Measurements from ENCODE around the gene SPTBN4.
"Not testable (repeated sequence)": the region's sequence is repeated elsewhere in the genome, so short reads cannot be mapped to it uniquely, and the experiment has no call there.

The SPTBN4 gene

DNA sequence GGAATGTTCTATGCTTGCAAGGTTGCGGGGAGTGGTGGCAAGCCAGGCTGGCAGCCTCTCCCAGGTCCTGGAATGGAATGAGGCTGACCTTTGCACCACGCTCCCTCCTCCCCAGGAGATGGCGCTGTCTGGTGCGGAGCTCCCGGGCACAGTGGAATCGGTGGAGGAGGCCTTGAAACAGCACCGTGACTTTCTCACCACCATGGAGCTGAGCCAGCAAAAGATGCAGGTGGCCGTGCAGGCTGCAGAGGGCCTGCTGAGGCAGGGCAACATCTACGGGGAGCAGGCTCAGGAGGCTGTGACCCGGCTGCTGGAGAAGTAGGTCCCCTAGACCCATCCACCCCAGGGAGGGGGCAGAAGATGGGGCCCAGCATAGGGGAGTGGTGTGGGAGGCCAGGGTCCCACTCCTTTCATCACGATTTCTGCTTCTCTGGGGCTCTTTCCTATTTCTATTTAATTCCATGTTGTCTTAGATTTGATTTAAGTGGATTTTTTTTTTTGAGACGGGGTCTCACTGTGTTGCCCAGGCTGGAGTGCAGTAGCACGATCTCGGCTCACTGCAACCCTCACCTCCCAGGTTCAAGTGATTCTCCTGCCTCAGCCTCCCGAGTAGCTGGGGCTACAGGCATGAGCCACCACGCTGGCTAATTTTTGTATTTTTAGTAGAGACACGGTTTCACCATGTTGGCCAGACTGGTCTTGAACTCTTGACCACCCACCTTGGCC lies 56.7 kb downstream of the SPTBN4 start:
- Mint-ChIP-seq H3K27me3 (peaks cover 9% of the 10 kb centered on the region), H3K27ac (no peak overlapping the region), H3K4me3 (no peak overlapping the region), H3K9me3 (no peaks in the 10 kb centered on the region), H3K4me1 (peaks cover 7% of the 10 kb centered on the region), H3K36me3 (no peaks in the 10 kb centered on the region)

DNA sequence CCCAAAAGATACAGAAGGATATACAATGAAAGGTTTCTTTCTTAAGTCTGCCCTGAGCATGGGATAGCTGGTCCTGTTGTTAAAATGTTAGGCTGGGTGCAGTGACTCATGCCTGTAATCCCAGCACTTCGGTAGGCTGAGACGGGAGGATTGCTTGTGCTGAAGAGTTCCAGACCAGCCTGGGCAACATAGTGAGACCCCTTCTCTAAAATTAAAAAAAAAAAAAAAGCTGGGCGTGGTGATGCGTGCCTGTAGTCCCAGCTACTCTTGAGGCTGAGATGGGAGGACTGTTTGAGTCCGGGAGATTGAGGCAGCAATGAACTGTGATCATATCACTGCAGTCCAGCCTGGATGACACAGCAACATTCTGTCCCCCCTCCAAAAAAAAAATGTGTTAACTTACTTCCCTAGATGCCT lies 57.3 kb downstream of the SPTBN4 start:
- no peak overlapping the region for H3K27ac Mint-ChIP-seq
- no peak overlapping the region for H3K4me3 Mint-ChIP-seq
- H3K9me3 Mint-ChIP-seq = no peaks in the 10 kb centered on the region
- peaks cover 7% of the 10 kb centered on the region for H3K4me1 Mint-ChIP-seq
- peaks cover 8% of the 10 kb centered on the region for H3K27me3 Mint-ChIP-seq
- H3K36me3 Mint-ChIP-seq = no peaks in the 10 kb centered on the region

DNA sequence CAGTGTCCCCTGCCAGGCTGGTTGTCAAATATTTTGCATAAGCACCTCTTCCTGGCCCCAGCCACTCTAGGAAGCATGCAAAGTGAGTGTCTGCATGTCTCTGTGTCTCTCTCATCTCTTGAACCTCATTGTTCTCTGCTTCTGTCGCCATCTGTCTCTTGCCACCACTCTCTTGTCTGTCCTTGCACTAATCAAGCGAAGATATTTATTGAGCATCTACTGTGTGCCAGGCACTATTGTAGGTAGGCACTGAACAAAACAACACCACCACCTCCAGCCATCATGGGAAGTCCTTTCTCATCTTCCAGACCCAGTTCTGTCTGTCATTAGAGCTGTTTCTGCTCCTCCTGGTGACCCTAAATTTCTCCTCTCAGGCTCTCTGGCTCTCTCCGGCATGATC lies 57.9 kb downstream of the SPTBN4 start:
- H3K27me3 Mint-ChIP-seq = peaks cover 7% of the 10 kb centered on the region
- H3K4me3 Mint-ChIP-seq = no peak overlapping the region
- H3K36me3 Mint-ChIP-seq = no peaks in the 10 kb centered on the region
- H3K4me1 Mint-ChIP-seq = peaks cover 8% of the 10 kb centered on the region
- no peaks in the 10 kb centered on the region for H3K9me3 Mint-ChIP-seq
- no peak overlapping the region for H3K27ac Mint-ChIP-seq

DNA sequence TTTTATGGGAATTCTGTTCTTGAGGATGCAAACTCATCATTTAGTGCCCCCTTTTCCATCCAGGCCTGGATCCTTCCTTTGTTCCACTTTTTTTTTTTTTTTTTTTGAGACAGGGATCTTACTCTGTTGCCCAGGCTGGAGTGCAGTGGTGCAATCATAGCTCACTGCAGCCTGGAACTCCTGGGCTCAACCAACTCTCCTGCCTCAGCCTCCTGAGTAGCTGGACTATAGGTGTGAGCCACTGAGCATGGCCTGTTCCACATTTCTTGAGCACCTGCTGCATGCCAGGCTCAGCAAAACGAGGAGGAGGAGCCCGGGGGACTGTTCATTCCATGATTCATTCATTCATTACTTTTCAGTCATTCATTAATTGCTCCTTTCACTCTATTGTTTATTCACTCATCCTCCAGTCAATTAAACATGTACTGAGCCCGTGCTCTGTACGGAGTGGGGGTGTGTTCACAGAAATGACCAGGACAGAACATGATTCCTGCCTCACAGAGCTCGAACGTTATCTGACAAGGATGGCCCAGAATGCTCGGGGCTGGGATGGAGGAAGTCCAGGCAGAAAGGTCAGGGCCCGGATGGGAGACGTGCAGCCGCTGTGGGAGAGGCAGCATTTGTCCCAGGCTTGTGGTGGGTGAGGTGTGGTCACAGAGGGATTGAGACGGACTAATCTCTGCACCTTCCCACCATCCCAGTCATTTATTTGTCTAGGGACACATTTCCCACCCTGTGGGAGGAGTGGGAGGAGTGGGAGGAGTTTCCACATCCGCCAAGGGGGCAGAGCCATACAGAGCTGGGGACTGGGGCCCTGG lies 58.6 kb downstream of the SPTBN4 start:
- Mint-ChIP-seq H3K27ac (no peak overlapping the region), H3K4me1 (peaks cover 13% of the 10 kb centered on the region), H3K27me3 (peaks cover 4% of the 10 kb centered on the region), H3K36me3 (no peaks in the 10 kb centered on the region), H3K4me3 (no peak overlapping the region), H3K9me3 (no peaks in the 10 kb centered on the region)

DNA sequence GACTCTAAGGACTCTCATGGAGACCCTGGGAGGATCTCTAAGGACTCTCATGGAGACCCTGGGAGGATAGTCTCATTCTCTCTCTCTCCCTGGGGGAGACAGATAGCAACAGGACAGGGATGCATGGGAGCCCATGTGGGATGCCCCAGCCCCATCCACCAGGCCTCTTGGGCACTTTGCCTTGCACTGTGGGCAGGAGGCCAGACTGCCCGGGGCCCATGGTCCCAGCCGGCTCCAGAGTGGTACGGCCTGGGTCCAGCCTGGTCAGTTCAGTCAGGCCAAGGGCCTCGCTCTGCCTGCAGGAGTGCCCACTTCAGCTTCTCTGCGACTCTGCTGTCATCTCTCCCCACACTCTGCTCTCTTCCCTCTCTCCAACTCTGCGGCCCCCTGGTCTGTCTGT lies 61.3 kb downstream of the SPTBN4 start:
- Mint-ChIP-seq H3K27me3 (peaks cover 12% of the 10 kb centered on the region), H3K4me3 (no peak overlapping the region), H3K9me3 (no peaks in the 10 kb centered on the region), H3K27ac (no peak overlapping the region), H3K4me1 (peaks cover 17% of the 10 kb centered on the region), H3K36me3 (no peaks in the 10 kb centered on the region)

DNA sequence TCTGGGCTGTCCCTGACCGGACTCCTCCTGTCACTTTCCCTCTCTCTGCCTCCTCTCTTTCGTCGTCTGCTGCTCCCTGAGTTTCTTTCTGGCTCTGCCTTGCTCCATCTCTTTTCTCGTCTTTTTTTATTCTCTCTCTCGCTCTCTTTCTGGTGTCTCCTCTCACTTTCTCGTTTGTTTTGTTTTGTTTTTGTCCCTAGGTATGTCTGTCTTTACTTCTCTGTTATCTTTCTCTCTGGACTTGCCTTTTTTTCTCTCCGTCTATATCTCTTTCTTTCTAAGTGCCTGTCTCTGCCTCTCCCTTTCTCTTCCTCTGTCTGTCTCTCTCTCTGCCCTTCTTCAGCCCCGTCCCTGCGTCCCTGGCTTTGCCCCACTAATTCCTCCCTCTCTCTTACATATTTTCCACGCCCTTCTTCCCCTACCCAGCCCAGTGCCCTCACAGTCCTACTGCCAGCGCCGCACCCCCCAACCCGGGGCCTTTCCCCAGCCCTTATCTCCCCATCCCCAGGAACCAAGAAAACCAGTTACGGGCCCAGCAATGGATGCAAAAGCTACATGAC lies 61.8 kb downstream of the SPTBN4 start:
- H3K9me3 Mint-ChIP-seq = no peaks in the 10 kb centered on the region
- peaks cover 17% of the 10 kb centered on the region for H3K4me1 Mint-ChIP-seq
- no peak overlapping the region for H3K27ac Mint-ChIP-seq
- no peaks in the 10 kb centered on the region for H3K36me3 Mint-ChIP-seq
- peaks cover 14% of the 10 kb centered on the region for H3K27me3 Mint-ChIP-seq
- H3K4me3 Mint-ChIP-seq = no peak overlapping the region

DNA sequence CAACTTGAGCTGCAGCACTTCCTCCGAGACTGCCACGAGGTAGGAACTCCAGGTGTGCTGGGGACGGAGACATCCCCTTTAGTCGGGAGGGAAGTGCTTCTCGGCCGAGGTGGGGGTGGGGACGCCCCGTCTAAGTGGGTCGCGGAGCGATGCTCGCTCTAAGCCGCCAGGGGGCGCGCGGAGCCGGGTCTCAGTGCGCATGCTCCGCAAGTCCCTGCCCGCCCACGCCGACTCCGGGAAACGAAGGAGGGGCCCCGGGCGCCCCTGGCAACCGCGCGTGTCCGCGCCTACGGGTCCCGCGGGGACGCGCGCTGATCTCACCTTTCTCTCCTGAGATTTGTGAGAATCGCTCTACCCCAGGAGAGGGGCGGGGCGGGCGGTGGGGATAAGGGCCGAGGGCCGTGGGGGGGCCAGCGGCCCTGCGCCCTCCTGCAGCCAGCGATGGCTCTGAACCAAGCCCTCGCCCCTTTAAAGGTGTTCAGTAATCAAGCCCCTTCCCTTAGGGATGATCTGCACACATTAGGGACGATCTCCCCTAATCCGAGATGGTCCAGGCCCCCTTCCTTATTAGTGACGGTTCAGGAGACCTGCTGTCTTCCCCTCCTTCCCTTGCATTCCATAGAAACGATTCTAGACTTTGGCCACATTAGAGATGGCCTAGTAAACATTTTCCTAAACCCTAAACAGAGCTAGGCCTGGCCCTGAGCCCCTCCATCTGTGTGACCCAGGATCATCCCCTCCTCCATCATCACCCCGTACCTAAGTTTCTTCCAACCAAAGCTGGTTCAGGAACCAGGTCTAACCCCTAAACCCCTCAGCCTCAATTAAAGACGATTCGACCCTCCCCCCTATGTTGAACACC lies 62.5 kb downstream of the SPTBN4 start:
- Mint-ChIP-seq H3K27me3 (peaks cover 14% of the 10 kb centered on the region), H3K27ac (no peak overlapping the region), H3K36me3 (peaks cover 3% of the 10 kb centered on the region), H3K4me1 (peaks cover 17% of the 10 kb centered on the region), H3K4me3 (peak overlapping the region; percentile 73), H3K9me3 (no peaks in the 10 kb centered on the region)

DNA sequence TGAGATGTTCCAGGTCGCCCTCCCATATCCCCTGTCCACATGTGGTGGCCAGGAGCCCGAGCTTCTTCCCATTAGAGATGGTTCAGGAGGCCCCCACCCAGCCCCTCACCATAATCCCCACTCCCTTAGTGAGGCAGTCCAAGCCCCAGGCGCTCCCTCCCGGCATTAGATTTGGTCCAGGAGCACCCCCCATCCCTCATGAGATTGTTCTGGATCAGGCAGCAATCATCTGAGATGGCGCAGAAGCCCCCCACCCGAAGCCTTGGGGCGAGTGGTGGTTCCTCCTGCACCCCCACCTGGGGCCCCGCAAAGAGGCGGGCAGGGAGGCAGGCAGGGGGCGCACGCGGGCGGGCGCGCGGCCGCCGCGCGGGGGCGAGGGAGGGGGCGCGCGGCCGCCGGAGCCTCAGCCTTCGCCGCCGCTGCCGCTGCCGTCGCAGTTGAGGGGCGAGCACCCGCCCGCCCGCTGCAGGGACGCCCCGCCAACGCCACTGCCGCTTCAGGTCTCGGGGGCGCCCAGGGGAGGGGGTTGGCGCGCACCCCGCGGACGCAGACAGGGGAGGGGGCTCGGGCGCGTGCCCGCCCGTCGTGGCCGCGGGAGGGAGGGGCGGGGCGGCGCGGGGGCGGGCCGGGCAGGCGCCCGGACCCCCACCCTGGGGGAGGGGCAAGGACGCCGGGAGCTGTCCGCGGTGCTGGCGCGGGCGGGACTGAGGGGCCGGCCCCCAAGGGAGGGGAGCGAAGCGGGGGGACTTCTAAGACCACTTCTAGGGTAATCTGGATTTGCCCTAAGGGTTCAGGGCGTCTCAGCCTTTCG lies 63.5 kb downstream of the SPTBN4 start:
- Mint-ChIP-seq H3K4me3 (peak overlapping the region; percentile 73), H3K36me3 (peaks cover 4% of the 10 kb centered on the region), H3K27ac (no peak overlapping the region), H3K9me3 (no peaks in the 10 kb centered on the region), H3K27me3 (peaks cover 14% of the 10 kb centered on the region), H3K4me1 (peaks cover 17% of the 10 kb centered on the region)

DNA sequence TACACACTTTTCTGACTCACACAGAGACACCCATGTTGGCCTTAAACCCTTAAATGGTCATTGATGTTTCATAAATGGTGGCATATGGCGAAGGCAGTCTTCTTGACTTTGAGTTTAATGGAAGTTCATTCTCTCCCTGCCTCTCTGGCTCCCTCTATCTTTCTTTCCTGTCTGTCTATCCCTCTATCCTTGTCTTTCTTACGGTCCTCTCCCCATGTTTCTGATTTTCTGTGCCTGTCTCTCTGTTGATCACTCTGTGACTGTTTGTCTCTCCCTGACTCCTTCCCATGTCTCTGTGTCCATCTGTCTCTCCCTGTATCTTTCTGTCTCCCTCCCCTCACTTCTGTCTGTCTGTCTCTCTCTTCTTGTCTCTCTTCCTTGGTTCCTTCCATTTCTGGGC lies 66.7 kb downstream of the SPTBN4 start:
- Mint-ChIP-seq H3K9me3 (no peaks in the 10 kb centered on the region), H3K4me3 (no peak overlapping the region), H3K4me1 (peaks cover 14% of the 10 kb centered on the region), H3K27me3 (peaks cover 14% of the 10 kb centered on the region), H3K36me3 (peaks cover 4% of the 10 kb centered on the region), H3K27ac (no peak overlapping the region)

DNA sequence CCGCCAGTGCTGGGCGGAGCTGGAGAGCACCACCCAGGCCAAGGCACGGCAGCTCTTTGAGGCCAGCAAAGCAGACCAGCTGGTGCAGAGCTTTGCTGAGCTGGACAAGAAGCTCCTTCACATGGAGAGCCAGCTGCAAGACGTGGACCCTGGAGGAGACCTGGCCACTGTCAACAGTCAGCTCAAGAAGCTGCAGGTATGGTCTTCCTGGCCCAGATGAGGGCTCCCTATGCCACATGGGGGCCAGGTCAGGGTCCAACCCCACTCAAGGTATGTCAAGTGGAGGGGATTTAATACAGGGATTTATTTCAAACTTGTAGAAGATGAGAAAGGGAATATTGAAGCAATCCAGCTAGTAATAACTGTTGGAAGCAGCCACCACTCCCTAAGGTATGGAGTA lies 67.3 kb downstream of the SPTBN4 start:
- Mint-ChIP-seq H3K36me3 (peaks cover 4% of the 10 kb centered on the region), H3K27me3 (peaks cover 14% of the 10 kb centered on the region), H3K4me3 (no peak overlapping the region), H3K27ac (no peak overlapping the region), H3K9me3 (no peaks in the 10 kb centered on the region), H3K4me1 (peaks cover 11% of the 10 kb centered on the region)

DNA sequence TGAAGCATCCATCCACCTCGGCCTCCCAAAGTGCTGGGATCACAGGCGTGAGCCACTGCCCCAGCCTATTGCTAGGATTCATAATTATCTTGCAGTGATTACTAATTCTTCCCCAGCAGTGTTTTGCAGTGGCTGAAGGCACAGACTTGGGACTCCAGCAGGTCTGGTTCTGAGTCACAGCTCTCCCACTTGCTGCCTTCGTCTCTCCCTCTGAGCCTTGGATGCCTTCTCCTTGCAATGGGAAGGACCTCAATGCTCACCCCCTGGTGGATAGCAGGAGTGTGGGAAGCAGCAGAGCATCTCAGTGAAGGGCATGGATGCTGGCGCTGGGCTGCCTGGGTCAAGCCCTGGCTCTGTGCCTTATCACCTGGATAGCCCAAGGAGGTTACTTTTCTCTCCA lies 72.3 kb downstream of the SPTBN4 start:
- no peaks in the 10 kb centered on the region for H3K4me1 Mint-ChIP-seq
- H3K36me3 Mint-ChIP-seq = peaks cover 4% of the 10 kb centered on the region
- H3K9me3 Mint-ChIP-seq = no peaks in the 10 kb centered on the region
- no peaks in the 10 kb centered on the region for H3K27me3 Mint-ChIP-seq
- no peak overlapping the region for H3K27ac Mint-ChIP-seq
- no peak overlapping the region for H3K4me3 Mint-ChIP-seq

DNA sequence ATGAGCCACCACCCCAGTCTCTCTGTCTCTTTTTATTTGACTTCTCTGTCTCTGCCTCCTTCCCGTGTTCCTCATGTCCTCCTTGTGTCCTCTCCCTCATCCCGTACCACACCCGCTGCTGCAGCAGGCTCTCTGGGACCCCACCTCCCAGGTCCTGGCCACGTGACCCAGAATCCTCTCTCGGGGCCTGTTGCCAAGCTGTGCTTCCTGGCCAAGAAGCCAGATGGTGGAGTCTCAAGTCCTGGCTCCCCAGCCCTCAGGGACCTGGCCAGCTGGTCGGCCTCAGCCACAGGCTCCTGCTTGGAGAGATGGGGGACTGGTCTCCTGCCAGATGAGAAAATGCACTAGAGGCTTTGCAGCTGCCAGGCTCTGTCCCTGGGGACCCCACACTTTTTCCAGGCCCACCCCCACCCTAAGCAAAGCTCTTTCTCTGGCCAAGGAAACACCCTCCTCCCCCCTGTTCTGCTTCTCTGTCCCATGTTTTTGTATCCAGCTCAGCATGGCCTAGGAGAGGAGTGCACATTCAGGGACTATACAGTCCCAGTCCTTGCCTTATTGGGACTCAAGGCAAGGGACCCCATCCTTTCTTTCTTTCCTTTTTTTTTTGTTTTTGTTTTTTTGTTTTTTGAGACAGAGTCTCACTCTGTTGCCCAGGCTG lies 75.5 kb downstream of the SPTBN4 start:
- Mint-ChIP-seq H3K27ac (no peak overlapping the region), H3K27me3 (no peaks in the 10 kb centered on the region), H3K4me1 (no peaks in the 10 kb centered on the region), H3K9me3 (no peaks in the 10 kb centered on the region), H3K4me3 (no peak overlapping the region), H3K36me3 (peaks cover 3% of the 10 kb centered on the region)

DNA sequence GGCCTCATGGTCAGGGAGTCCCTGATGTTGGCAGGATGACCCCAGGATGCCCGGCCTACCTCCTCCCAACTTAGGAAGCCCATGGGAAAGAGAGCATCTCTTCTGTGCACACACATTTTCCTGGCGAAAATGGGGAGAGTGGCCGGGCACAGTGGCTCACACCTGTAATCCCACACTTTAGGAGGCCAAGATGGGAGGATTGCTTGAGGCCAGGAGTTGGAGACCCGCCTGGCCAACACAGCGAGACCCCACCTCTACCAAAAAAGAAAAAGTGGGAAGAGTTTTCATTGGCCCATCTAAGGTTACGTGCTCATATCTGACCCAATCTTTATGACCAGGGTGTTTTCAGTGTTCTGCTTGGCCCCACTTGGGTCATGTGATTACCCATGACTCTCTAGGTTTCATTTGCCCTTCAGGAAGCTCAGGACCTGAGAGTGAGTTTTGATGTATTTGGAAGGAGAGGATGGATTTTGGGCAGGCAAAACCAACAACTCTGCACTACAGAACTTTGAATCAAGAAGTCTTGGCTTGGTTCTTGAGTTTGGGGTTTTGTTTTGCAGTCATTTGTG lies 76.3 kb downstream of the SPTBN4 start:
- Mint-ChIP-seq H3K36me3 (peaks cover 3% of the 10 kb centered on the region), H3K27me3 (peaks cover 1% of the 10 kb centered on the region), H3K4me1 (no peaks in the 10 kb centered on the region), H3K27ac (no peak overlapping the region), H3K9me3 (no peaks in the 10 kb centered on the region), H3K4me3 (no peak overlapping the region)

DNA sequence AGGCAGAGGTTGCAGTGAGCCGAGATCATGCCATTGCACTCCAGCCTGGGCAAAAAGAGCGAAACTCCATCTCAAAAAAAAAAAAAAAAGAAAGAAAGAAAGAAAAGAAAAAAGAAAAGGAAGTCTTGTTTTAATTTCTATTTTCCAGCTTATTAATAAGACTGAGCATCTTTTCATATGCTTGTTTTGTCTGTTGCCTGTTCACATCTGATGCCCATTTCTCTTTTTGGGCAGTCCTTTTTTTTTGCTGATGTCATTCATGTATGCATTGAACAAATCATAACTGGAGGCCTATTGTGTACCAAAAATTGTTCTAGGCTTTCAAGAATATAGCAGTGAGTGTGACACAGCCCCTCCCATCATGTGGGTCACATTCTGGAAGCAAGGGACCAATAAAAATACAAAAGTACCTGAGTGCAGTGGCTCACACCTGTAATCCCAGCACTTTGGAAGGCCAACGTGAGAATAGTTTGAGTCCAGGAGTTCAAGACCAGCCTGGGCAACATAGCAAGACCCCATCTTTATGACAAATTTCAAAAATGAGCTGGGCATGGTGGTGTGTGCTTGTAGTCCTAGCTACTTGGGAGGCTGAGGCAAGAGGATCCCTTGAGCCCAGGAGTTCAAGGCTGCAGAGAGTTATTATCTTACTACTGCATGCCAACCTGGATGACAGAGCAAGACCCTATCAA lies 79.5 kb downstream of the SPTBN4 start:
- Mint-ChIP-seq H3K27me3 (peaks cover 17% of the 10 kb centered on the region), H3K4me1 (peaks cover 12% of the 10 kb centered on the region)
- H3K27ac Mint-ChIP-seq, H3K4me3 Mint-ChIP-seq, H3K36me3 Mint-ChIP-seq, H3K9me3 Mint-ChIP-seq: not testable (repeated sequence)
